Measurements from ENCODE around the gene CISH. TPM values are rescaled to one million over a fixed set of nuclear protein-coding genes. Genes with fewer than 3 reads are reported as not detected.

Gene CISH
- total and polyA plus RNA-seq, 9 of the 15 experiments (the other 6 are each of a cell fraction or from before 2014, with no cell fraction given), result 1.7 to 47.7 (median 18.3) TPM

GRCh38 chr3:50608278-50608677, 3.3 kb downstream of the CISH start:
- no peak for FAIRE-seq
- Histone ChIP-seq H3K79me2 (ENCODE audit: control insufficient read depth, insufficient read depth, low read length) (peaks cover 91% of the 10 kb centered on the region), H3K36me3 (ENCODE audit: control insufficient read depth, insufficient read depth, low read length) (peaks cover 75% of the 10 kb centered on the region), H4K20me1 (replicated peaks; ENCODE audit: control insufficient read depth, insufficient read depth, low read length) (peaks cover 36% of the 10 kb centered on the region), H3K27me3 (ENCODE audit: control insufficient read depth in 2 of 2, insufficient read depth in 2 of 2, low read length in 2 of 2) (no peaks in the 10 kb centered on the region), H3K4me2 (ENCODE audit: insufficient read depth, low read length) (peak overlapping the region; percentile 95), H3K9ac (ENCODE audit: insufficient read depth in 1 of 2, low read depth in 2 of 2, low read length in 2 of 2) (peak overlapping the region; percentile 87 to 94), H3K9me3 (replicated peaks; ENCODE audit: control insufficient read depth, insufficient read depth, low read depth, low read length) (no peaks in the 10 kb centered on the region), H3K4me3 (peak overlapping the region; percentile 87), H2AFZ (ENCODE audit: low read depth, low read length) (no peak overlapping the region), H3K9me1 (ENCODE audit: control insufficient read depth, insufficient read depth, low read length) (peaks cover 3% of the 10 kb centered on the region), H3K4me1 (replicated peaks in 1 of 2; ENCODE audit: control insufficient read depth in 2 of 2, insufficient read depth in 2 of 2, low read length in 2 of 2) (peaks cover 34 to 48% of the 10 kb centered on the region in 2 experiments), H3K27ac (ENCODE audit: extremely low read depth, low read depth, low read length) (peak overlapping the region; percentile 85)
- DNase-seq (ENCODE audit: extremely low read depth in 1 of 4, low spot score in 3 of 4), result no peak
- no peak for ATAC-seq
- BruUV-seq (replicated peaks), result no TSS peak
- in situ Hi-C loops (cut with MboI) (no loop called here), intact Hi-C loops (cut with micrococcal nuclease) (no loop called here)
- WGBS (ENCODE audit: insufficient coverage, low coverage, missing lambda C conversion rate), result 3% methylated on average over 4 of the region's 7 CpGs
- TF ChIP-seq HBP1 (CRISPR knock-in tag; IDR thresholded peaks at IDR 0.05) (no peak), PML (IDR thresholded peaks at IDR 0.05; ENCODE audit: low read length) (no peak), YBX1 (IDR thresholded peaks at IDR 0.05) (no peak), GATAD2A (IDR thresholded peaks at IDR 0.05) (no peak), MAFF (IDR thresholded peaks at IDR 0.05; ENCODE audit: low read length) (no peak), ZFP36 (IDR thresholded peaks at IDR 0.05; ENCODE audit: low read depth, low read length, partially characterized antibody) (peak; percentile 53), CHD1 (IDR thresholded peaks at IDR 0.05; ENCODE audit: low read length) (peak; percentile 58), DMBX1 (CRISPR knock-in tag; IDR thresholded peaks at IDR 0.05; ENCODE audit: borderline replicate concordance) (no peak), NFE2L1 (tag; IDR thresholded peaks at IDR 0.05; ENCODE audit: borderline replicate concordance, low read depth) (no peak), ZNF644 (tag; IDR thresholded peaks at IDR 0.05; ENCODE audit: low read depth) (no peak), JUN (IDR thresholded peaks at IDR 0.05; ENCODE audit: borderline replicate concordance, low read depth, low read length) (no peak), JUN (CRISPR knock-in tag; IDR thresholded peaks at IDR 0.05; ENCODE audit: borderline replicate concordance) (no peak), CAMTA2 (CRISPR knock-in tag; conservative IDR thresholded peaks at IDR 0.05) (no peak)
- TF ChIP-seq, protein P1, sequence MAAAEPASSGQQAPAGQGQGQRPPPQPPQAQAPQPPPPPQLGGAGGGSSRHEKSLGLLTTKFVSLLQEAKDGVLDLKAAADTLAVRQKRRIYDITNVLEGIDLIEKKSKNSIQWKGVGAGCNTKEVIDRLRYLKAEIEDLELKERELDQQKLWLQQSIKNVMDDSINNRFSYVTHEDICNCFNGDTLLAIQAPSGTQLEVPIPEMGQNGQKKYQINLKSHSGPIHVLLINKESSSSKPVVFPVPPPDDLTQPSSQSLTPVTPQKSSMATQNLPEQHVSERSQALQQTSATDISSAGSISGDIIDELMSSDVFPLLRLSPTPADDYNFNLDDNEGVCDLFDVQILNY (CRISPR knock-in tag; IDR thresholded peaks at IDR 0.05), result no peak
- POLR2A ChIA-PET, result interaction anchor here (0.6 to 4.8 kb wide), 6 partner anchors 9 to 113 kb away, joined by 3 to 22 read pairs (median 6); partner anchors contain the start of gene HEMK1
- CTCF ChIA-PET (ENCODE audit: low intra/inter-chr PET ratio), result no interaction called here

Measured in K562 (cell line).